HG03469 (cell line): ENCODE results near the gene SYNE2.
"Not testable (repeated sequence)": the region's sequence is repeated elsewhere in the genome, so short reads cannot be mapped to it uniquely, and the experiment has no call there.

Experiments
- ATAC-seq: cut with Tn5 transposase; IDR thresholded peaks from one replicate; pipeline ENCODE4 v1.9.1; 2021; ENCODE audit warnings: mild to moderate bottlenecking, moderate library complexity, moderate number of reproducible peaks; ENCODE audit not compliant: unreplicated experiment

The SYNE2 gene

DNA sequence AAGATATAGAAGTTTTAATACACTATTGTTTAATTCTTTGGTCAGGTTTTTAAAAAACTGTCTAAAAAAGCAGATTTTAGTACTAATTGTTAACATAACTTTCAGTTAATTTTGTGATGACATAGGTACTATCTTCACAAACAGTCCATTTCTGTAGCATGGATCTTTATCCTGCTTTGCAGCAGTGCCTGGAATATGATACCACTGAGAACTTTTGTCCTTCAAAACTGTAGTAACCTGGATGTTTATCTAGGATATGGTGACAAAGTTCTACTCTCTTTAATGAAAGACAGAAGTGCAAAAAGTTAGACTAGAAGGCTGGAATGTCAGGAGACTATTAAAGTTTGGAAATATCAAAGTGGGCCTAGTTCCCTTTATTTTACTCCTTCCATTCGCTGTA is 159.9 kb downstream of the SYNE2 start:
- no peak for ATAC-seq

DNA sequence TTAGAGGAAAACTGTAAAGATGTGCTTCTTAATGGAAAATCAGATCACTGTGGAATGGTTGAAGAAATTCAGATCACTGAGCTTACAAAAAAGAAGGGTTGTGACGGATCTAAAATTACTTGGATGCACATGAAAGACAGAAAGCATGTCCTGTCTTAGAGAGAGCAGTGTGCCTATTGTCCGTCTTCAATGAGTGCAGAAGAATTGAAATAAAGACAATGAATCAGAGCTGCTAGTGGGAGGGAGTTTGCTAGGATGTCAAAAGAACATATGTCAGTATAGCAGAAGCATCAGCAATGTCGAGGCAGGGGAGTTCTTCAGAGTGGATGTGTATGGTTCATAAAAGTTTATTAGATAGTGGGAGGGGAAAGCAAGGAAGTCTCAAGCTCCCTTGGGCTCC is 172.7 kb downstream of the SYNE2 start:
- no peak for ATAC-seq

DNA sequence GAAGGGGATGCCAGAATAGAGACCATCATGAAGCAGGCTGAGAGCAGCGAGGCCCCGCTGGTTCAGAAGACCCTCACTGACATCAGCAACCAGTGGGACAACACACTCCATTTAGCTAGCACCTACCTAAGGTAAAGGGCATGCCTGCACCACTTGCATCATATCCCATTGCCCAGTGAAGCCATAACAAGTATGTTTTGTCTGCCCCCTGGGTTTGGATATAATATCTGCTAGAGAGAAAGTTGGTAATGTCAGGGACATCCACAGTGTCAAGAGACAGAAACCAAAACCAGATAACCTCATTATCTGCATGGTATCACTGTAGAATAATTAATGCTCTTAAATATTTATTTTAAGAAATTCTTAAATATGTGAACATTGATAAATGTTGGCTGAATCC is 173.8 kb downstream of the SYNE2 start:
- no peak for ATAC-seq

DNA sequence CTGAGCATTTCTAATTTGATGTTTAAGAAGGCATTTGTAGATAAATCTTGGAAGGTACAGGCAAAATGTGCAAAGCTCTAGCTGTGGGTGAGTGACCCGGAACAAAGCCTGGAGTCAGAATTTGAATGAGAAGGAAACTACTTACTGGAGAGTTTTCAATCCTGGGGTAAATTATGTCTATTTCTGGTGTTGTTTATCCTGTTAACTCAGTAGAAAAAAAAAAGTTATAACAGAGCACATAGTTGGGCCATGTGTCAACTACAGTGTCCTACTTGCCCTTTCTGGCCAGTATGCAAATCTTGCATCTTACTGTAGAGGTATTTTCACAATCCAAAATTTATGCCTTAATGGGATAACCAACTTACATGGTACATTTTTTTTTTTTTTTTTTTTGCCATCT is 182.3 kb downstream of the SYNE2 start:
- ATAC-seq: no peak

DNA sequence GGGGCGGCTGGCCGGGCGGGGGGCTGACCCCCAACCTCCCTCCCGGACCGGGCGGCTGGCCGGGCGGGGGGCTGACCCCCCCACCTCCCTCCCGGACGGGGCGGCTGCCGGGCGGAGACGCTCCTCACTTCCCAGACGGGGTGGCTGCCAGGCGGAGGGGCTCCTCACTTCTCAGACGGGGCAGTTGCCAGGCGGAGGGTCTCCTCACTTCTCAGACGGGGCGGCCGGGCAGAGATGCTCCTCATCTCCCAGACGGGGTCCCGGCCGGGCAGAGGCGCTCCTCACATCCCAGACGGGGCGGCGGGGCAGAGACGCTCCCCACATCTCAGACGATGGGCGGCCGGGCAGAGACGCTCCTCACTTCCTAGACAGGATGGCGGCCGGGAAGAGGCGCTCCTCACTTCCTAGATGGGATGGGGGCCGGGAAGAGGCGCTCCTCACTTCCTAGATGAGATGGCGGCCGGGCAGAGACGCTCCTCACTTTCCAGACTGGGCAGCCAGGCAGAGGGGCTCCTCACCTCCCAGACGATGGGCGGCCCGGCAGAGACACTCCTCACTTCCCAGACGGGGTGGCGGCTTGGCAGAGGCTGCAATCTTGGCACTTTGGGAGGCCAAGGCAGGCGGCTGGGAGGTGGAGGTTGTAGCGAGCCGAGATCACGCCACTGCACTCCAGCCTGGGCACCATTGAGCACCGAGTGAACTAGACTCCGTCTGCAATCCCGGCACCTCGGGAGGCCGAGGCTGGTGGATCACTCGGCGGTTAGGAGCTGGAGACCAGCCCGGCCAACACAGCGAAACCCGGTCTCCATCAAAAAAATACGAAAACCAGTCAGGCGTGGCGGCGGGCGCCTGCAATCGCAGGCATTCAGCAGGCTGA is 185.3 kb downstream of the SYNE2 start:
- ATAC-seq: not testable (repeated sequence)

DNA sequence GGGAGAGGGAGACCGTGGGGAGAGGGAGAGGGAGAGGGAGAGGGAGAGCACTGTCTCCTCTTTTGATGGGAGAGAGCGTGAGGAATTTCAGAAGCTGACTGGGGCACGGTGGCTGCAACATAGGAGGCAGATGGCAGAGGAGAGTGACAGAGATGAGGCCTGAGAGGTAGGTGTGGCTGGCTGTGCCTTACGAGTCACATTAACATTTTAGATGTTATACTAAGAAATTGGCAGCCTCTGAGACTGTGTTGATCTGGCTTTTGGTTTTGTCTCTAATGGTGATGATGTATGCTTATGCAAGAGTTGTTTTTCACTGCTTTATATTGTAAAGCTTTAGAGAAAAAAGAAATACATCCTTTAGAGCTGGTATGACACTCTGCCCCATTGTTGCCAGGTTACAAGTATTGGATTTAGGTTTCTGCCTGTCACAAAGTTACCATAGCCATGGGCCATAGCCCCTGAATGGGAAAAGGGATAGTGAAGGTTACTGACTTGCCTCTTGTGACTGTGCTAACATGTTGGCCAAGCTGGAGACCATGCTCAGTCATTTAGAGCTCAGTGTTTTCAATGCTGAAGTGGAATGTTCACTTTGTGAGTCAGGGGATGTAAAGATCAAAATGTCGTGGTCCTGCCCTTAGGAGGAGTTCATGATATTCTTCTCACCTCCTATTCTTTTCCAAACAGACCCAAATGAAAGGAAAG is 186.2 kb downstream of the SYNE2 start:
- ATAC-seq: no peak

DNA sequence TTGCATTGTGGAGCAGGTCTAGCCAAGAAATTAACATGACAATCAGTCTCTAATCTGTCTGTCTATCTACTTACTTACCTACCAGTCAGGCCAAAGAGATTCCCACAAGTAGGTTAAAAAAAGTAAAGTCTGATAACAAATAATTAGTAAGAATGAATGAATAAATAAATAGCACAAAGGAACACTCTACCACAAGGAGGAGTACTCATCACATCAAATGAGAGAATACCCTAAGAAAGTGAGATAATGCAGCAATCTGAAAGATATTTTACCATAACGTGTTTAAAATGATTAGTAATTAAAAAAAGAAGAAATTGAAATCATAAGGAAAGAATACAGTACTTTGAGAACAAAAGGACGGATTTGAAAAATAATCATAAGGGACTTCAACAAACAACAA is 187.2 kb downstream of the SYNE2 start:
- no peak for ATAC-seq

DNA sequence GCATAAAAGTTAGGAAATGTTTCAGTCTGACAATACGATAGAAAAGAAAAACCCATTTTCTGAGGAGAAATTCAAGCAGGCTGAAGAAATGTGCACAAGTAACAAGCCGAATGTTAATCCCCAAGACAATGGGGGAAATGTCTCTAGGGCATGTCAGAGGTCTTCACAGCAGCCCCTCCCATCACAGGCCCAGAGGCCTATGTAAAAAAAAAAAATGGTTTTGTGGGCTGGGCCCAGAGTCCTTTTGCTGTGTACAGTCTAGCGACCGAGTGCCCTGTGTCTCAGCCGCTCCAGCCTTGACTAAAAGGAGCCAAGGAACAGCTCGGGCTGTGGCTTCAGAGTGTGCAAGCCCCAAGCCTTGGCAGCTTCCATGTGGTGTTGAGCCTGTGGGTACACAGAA is 190.5 kb downstream of the SYNE2 start:
- ATAC-seq: not testable (repeated sequence)

DNA sequence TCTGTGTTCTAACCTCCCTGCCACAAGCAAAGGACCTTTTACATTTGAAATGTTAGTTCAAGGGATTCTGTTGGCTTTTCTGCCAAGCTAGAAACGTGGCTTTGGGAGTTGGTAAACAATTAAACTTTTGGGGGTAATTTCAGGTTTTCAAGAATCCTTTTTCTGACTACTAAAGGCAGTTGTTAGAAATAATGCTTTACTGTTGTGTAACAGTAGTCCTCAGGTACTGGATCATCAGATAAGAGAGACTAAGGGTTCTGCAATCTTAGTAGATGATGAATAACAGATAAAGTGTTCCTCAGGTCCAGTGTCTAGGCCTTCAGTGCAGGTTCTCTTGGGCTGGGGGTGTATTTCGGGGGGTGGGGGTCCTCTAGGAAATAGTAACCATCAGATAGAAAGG is 192.3 kb downstream of the SYNE2 start:
- no peak for ATAC-seq

DNA sequence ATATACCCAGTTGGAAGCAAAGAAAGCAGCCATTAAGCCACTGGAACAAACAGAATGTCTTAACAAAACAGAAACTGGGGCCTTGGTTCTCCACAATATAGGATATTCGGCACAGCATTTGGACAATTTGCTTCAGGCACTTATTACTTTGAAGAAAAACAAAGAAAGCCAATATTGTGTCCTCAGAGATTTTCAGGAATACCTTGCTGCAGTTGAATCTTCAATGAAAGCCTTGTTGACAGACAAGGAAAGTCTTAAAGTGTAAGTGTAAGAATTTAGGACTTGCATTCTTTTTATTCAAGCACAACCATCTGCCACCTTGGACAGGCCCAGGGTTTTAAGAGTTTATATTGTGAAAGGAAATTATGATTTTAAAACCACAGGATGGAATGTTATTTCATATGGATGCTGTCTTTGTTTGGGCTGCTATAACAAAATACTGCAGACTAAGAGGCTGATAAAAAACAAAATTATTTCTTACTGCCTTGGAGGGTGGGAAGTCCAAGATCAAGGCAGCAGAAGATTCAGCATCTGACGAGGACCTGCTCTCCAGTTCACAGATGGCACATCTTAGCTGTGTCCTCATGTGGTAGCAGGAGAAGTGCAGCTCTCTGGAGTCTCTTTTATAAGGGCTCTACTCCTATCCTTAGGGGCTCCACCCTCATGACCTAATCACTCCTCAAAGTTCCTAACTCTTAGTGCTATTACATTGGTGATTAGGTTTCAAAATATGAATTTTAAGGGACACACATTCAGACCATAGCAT is 197.0 kb downstream of the SYNE2 start:
- no peak for ATAC-seq

DNA sequence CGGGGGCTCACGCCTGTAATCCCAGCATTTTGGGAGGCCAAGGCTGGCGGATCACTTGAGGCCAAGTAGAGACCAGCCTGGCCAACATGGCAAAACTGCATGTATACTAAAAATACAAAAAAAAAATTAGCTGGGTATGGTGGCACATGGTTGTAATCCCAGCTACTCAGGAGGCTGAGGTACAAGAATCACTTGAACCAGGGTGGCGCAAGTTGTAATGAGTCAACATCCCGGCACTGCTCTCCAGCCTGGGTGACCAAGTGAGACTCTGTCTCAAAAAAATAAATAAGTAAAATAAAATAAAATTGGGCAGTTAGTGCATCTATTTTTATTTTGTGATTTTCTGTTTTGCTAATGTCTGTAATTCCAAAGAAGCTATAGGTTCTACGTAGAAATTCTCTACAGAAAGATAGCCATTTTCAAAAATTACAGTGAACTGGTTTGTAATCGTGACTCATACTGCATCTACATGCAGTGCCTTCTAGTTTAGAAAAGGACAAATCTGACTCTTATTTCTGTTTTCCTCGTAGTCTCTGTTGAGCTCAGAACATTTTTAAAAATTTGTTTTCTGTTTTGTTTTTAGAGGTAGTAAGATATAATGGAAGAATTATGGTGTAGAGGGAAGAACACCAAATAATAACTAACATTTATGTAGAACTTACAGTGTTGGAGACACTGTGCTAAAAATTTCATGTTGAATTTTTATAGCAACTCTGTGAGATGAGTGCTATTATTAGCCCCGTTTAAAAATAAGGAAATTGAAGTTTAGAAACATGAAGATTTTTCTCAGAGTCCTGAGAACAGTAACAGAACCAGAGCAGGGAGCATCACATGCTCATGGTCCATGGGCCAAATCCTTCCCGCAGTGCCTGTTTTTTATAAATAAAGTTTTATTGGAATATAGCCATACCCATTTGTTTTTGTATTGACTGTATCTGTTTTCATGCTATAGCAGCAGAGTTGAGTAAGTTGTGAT is 201.2 kb downstream of the SYNE2 start:
- ATAC-seq: no peak

DNA sequence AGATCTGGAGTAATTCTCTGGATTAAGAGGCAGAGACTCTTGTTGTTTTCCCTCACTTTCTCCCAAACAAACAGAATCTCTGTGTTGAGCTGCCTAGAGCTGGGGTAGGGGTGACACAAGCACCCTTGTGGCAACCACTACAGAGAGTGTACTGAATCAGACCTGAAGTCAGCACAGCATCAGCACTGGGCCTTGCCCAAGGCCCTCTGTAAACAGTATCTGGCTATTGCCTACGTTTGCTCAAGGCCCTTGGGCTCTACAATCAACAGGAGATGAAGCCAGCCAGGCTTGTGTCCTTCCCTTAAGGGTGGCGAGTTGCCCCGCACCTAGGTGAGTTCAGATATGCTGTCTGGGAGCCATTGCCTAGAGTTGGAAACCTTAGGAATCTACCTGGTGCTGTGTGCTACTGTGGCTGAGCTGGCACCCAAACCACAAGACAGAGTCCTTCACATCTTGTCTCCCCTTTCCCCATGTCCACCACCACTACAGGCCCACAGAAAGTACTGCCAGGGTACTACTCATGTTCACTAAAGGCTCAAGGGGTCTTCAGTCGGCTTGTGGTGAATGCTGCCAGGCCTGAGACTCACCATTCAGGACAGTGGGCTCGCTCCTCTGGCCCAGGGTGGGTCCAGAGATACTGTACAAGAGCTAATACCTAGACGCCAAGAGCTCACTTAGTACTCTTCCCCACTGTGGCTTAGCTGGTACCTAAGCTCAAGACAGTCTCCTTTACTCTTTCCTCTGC is 206.8 kb downstream of the SYNE2 start:
- ATAC-seq: no peak

DNA sequence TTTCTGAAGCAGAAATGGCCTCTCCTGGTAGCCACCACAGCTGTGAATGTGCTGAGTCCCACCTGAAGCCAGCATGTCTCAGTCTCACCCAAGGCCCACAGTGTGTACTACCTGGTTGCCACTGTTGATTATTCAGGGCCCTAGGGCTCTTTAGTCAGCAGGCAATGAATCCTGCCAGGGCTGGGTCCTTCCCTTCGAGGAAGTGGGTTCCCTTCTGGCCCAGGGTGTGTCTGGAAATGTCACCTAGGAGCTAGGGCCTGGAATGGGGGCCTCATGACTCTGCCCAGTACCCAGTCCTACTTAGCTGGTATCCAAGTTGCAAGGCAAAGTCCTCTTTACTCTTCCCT is 207.4 kb downstream of the SYNE2 start:
- ATAC-seq: no peak

DNA sequence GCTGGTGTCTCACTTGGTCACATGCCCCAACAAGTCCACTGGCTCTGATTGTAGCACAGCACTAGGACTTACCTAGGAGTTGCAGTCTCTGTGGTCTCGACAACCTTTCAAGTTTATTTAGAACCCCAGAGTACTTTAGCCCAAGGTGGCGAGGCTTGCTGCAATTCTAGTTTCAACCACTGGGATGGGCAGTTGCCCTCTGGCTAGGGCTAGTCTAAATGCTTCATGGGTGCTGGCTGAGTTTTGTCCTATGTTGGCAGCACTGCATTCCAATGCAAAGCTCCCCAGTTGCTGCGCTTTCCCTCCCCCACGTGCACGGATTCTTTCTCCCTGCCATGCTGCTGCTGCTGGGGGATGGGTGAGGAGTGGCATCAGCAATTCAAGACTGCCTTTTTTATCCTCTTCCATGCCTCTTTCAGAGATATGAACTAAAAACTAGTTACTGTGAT is 207.9 kb downstream of the SYNE2 start:
- ATAC-seq: no peak

DNA sequence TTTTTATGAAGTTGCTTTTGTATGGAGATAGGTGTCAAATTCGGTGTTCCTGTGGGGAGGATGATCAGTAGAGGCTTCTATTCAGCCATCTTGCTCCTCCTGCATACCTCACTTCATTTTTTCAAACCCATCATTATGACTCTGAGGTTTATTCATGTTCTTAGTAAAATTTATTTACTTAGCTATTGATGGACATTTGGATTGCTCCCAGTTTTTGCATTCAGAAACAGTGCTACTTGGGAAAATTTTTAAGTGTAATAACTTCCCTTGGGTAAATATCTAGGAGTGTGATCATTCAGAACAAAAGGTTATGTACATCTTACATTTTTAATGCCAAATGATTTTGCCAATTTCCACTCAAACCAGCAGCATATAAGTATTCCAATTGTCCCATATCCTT is 208.3 kb downstream of the SYNE2 start:
- ATAC-seq: no peak

DNA sequence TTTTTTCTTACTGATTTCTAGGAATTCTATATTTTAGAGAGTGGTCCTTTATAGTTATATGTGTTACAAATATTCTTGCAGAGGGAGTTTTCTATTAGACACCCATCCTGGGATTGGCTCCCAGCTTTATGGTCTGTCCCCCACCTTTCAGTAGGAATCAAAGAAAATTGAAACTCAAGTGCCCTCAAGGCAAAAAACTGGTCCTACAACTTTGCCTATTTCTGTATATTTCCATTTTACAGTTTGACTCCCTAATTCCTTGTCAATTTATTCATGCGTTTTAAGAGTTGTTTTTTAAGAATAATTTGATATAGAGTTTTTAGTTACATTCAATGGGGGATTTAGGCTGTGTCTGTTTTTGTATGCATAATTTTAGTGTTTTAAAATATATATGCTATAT is 208.9 kb downstream of the SYNE2 start:
- no peak for ATAC-seq

DNA sequence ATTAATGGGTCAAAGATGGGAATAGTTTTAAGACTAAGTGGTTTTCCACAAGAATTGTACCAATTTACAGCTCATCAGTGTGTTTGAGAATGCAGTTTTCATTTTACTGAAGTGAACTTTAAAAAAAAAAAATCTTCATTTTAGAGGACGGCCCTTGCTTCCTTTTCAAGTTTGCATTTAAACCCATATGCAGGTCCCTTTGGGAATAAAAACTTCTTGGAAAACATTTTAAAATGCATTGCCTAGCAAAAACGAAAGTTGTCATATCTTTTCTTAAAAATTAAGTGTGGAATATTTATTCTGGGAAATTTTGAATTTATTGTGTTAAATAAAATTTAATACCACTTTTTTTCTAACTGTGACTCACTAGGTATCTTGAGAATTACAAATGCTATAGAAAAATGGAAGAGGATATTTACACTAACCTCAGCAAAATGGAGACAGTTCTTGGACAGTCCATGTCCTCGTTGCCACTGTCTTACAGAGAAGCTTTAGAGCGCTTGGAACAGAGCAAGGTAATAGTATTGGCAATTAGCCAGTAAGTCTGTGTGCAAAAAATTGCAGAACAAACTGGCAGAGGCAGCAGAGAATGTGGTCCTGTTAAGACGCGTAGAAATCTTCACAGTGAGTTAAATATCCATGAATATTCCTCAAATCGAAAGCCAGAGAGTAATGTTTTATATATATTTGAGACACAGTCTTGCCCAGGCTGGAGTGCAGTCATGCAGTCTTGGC is 209.7 kb downstream of the SYNE2 start:
- no peak for ATAC-seq

DNA sequence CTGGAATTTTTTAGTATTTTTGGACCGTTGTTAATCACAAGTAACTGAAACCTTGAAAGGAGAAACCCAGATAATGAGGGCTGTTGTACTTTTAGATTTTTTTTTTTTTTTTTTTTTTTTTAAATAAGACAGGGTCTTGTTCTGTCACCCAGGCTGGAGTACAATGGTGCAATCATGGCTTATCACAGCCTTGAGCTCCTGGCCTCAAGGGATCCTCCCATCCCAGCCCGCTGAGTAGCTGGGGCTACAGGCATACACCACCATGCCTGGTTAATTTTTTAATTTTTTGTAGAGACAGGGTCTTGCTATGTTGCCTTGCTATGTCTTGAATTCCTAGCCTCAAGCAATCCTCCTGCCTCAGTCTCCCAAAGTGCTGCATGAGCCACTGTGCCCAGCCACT is 211.6 kb downstream of the SYNE2 start:
- ATAC-seq: no peak
